Measurements from ENCODE around the gene AOPEP. TPM values are rescaled to one million over a fixed set of nuclear protein-coding genes. Genes with fewer than 3 reads are reported as not detected.

Gene AOPEP
- total RNA-seq, 1 experiment from 2014 or later, result 14.4 TPM

GRCh38 chr9:95001720-95002119 lies 275.2 kb downstream of the AOPEP start:
- H3K4me3 Mint-ChIP-seq, result no peak overlapping the region
- no peak overlapping the region for H3K27ac Mint-ChIP-seq
- TF ChIP-seq ETV6 (CRISPR knock-in tag; IDR thresholded peaks at IDR 0.05) (no peak), ZNF425 (CRISPR knock-in tag; conservative IDR thresholded peaks at IDR 0.05) (no peak), ZNF121 (CRISPR knock-in tag; IDR thresholded peaks at IDR 0.05) (0 out of 2 replicates have a peak, but pooled peaks have one; percentile 42)
- H3K9me3 Mint-ChIP-seq, result no peaks in the 10 kb centered on the region
- peaks cover 41% of the 10 kb centered on the region for H3K27me3 Mint-ChIP-seq (ENCODE audit: low read depth)
- ATAC-seq, result no peak
- no peak for DNase-seq (ENCODE audit: low spot score)
- ChIA-PET CTCF (no interaction called here), POLR2A (no interaction called here)
- peaks cover 4% of the 10 kb centered on the region for H3K4me1 Mint-ChIP-seq
- no peaks in the 10 kb centered on the region for H3K36me3 Mint-ChIP-seq

GRCh38 chr9:95003689-95004410 lies 277.4 kb downstream of the AOPEP start:
- TF ChIP-seq ZNF416 (CRISPR knock-in tag; IDR thresholded peaks at IDR 0.05) (no peak), ZNF317 (CRISPR knock-in tag; IDR thresholded peaks at IDR 0.05; ENCODE audit: borderline replicate concordance, low read depth) (no peak), ZNF263 (CRISPR knock-in tag; IDR thresholded peaks at IDR 0.05; ENCODE audit: low read depth) (no peak), SOX15 (CRISPR knock-in tag; IDR thresholded peaks at IDR 0.05) (no peak), USF1 (CRISPR knock-in tag; IDR thresholded peaks at IDR 0.05) (no peak), IRF2 (CRISPR knock-in tag; IDR thresholded peaks at IDR 0.05; ENCODE audit: borderline replicate concordance, low read depth) (no peak), ZNF281 (CRISPR knock-in tag; IDR thresholded peaks at IDR 0.05) (no peak)
- peak; percentile 55 for DNase-seq (ENCODE audit: low spot score)
- H3K27me3 Mint-ChIP-seq (ENCODE audit: low read depth), result peaks cover 45% of the 10 kb centered on the region
- ChIA-PET POLR2A (no interaction called here), CTCF (interaction anchor here (1.4 kb wide), 1 partner anchor 164 kb away, joined by 4 read pairs; no protein-coding TSS in a partner anchor)
- peak overlapping the region; percentile 71 for H3K4me3 Mint-ChIP-seq
- H3K36me3 Mint-ChIP-seq, result no peaks in the 10 kb centered on the region
- peak; percentile 49 for ATAC-seq
- peaks cover 10% of the 10 kb centered on the region for H3K4me1 Mint-ChIP-seq
- no peak overlapping the region for H3K27ac Mint-ChIP-seq
- no peaks in the 10 kb centered on the region for H3K9me3 Mint-ChIP-seq

- TF ChIP-seq ATF3 (CRISPR knock-in tag; conservative IDR thresholded peaks at IDR 0.05) (no peak), HMGXB4 (CRISPR knock-in tag; IDR thresholded peaks at IDR 0.05) (peak; percentile 51; the same call in 1 of the 2 replicates), TCF7 (CRISPR knock-in tag; IDR thresholded peaks at IDR 0.05; ENCODE audit: low read depth) (no peak), CREM (CRISPR knock-in tag; IDR thresholded peaks at IDR 0.05) (0 out of 2 replicates have a peak, but pooled peaks have one; percentile 24), E2F5 (CRISPR knock-in tag; IDR thresholded peaks at IDR 0.05) (peak; percentile 50; the same call in 1 of the 2 replicates), ZNF138 (CRISPR knock-in tag; conservative IDR thresholded peaks at IDR 0.05) (no peak), ZNF281 (CRISPR knock-in tag; IDR thresholded peaks at IDR 0.05) (0 out of 2 replicates have a peak, but pooled peaks have one; percentile 20), ZNF416 (CRISPR knock-in tag; IDR thresholded peaks at IDR 0.05) (0 out of 2 replicates have a peak, but pooled peaks have one; percentile 6)
- DNase-seq (ENCODE audit: low spot score), result peak; percentile 45
- H3K9me3 Mint-ChIP-seq, result no peaks in the 10 kb centered on the region
- H3K27ac Mint-ChIP-seq, result no peak overlapping the region
- ChIA-PET POLR2A (no interaction called here), CTCF (no interaction called here)
- H3K4me3 Mint-ChIP-seq, result peak overlapping the region; percentile 71
- ATAC-seq, result peak; percentile 75
- peaks cover 10% of the 10 kb centered on the region for H3K4me1 Mint-ChIP-seq
- peaks cover 45% of the 10 kb centered on the region for H3K27me3 Mint-ChIP-seq (ENCODE audit: low read depth)
- no peaks in the 10 kb centered on the region for H3K36me3 Mint-ChIP-seq
Observed at GRCh38 chr9:95004411-95005277, 278.1 kb downstream of the AOPEP start.

Measured in WTC11 (cell line).